B cell (primary cell): Measurements from ENCODE around the gene ANXA4. TPM values are rescaled to one million over a fixed set of nuclear protein-coding genes. Genes with fewer than 3 reads are reported as not detected.
A peak's percentile ranks its signal among the peaks of the same experiment; 100 is the strongest.

Experiments used
- ATAC-seq: fragments of 200-7000 bp; cut with Tn5 transposase; one replicate; pipeline ENCODE4 v1.10.0; 2021; ENCODE audit warnings: low read depth, mild to moderate bottlenecking, moderate number of reproducible peaks, moderate library complexity
- CTCF ChIA-PET: fragments of 350-600 bp; sonication (Branson Sonifier 250); formaldehyde crosslinking; loops from one replicate; lab custom pipeline; 2021; ENCODE audit warnings: antibody characterized with exemption, inconsistent platforms; lab: Charles Lee
- POLR2A ChIA-PET: fragments of 350-600 bp; sonication (Branson Sonifier 250); formaldehyde crosslinking; loops from one replicate; lab custom pipeline; 2021; ENCODE audit warnings: antibody characterized with exemption; lab: Charles Lee
- DNase-seq: peaks from one replicate; pipeline ENCODE4 v3.0.0; 2013
- H2AFZ ChIP-seq: 2 replicates; pipeline ENCODE4 v1.6.1; 2012; ENCODE audit warnings: mild to moderate bottlenecking, low read depth, low read length; ENCODE audit not compliant: insufficient read depth, poor library complexity, severe bottlenecking
- H3K27ac ChIP-seq, 2 donors: 1 replicate in 1 of 2; 2 replicates in 1 of 2; pipeline ENCODE4 v1.5.1; 2012 to 2013; ENCODE audit warnings: low read length in 2 of 2, mild to moderate bottlenecking in 2 of 2, moderate library complexity in 1 of 2
- H3K27me3 ChIP-seq, 4 experiments: fragments of 200-600 bp in 1 of 4; sonication (generic) in 1 of 4; replicated peaks in 1 of 4; 1 replicate in 2 of 4; 2 replicates in 2 of 4; pipeline versions ENCODE4 v1.6.1 to v1.7.0; 2013 to 2016; ENCODE audit warnings: low read length in 3 of 4, mild to moderate bottlenecking in 2 of 4, mixed read lengths in 1 of 4, moderate library complexity in 1 of 4; ENCODE audit not compliant: insufficient read depth in 4 of 4, control insufficient read depth in 3 of 4; ENCODE audit errors: control extremely low read depth in 1 of 4
- H3K36me3 ChIP-seq, 2 experiments: replicated peaks in 1 of 2; 1 replicate in 1 of 2; 2 replicates in 1 of 2; pipeline versions ENCODE4 v1.6.1 to v1.7.1; 2013; ENCODE audit warnings: low read length in 1 of 2; ENCODE audit not compliant: insufficient read depth in 2 of 2, control insufficient read depth in 1 of 2; ENCODE audit errors: control extremely low read depth in 1 of 2, extremely low read depth in 1 of 2
- H3K4me1 ChIP-seq, 2 donors: fragments of 200-600 bp in 1 of 2; sonication (generic) in 1 of 2; 1 replicate in 1 of 2; 2 replicates in 1 of 2; pipeline versions ENCODE4 v1.5.1 to v1.6.1; 2013 to 2017; ENCODE audit warnings: low read length in 2 of 2; ENCODE audit not compliant: control insufficient read depth in 2 of 2, insufficient read depth in 2 of 2
- H3K4me2 ChIP-seq: replicated peaks from 2 replicates; pipeline ENCODE3; 2012; ENCODE audit warnings: mild to moderate bottlenecking, low read depth, low read length; ENCODE audit not compliant: poor library complexity, severe bottlenecking
- H3K4me3 ChIP-seq, 5 experiments: fragments of 200-600 bp in 1 of 5; sonication (generic) in 1 of 5; 1 replicate in 3 of 5; 2 replicates in 2 of 5; pipeline versions ENCODE4 v1.5.1 to v1.7.0; 2011 to 2016; ENCODE audit warnings: low read length in 4 of 5, mild to moderate bottlenecking in 4 of 5, low read depth in 2 of 5, control low read depth in 1 of 5, moderate library complexity in 1 of 5; ENCODE audit not compliant: insufficient read depth in 1 of 5; ENCODE audit errors: control extremely low read depth in 1 of 5, extremely low read depth in 1 of 5
- H3K79me2 ChIP-seq: fragments of 200-600 bp; sonication (generic); one replicate; pipeline ENCODE4 v1.6.0; 2016; ENCODE audit warnings: low read length; ENCODE audit not compliant: control insufficient read depth, insufficient read depth
- H3K9ac ChIP-seq: fragments of 200-600 bp; sonication (generic); 2 replicates; pipeline ENCODE4 v1.6.1; 2017; ENCODE audit warnings: mild to moderate bottlenecking, low read length, moderate library complexity
- H3K9me3 ChIP-seq, 3 donors: one replicate each; pipeline versions ENCODE4 v1.6.1 to v1.7.1; 2013; ENCODE audit warnings: low read length in 2 of 3; ENCODE audit not compliant: control insufficient read depth in 2 of 3, insufficient read depth in 1 of 3; ENCODE audit errors: control extremely low read depth in 1 of 3
- H4K20me1 ChIP-seq: 2 replicates; pipeline ENCODE4 v1.6.0; 2012; ENCODE audit warnings: mild to moderate bottlenecking, low read length; ENCODE audit not compliant: insufficient read depth, control insufficient read depth, poor library complexity, severe bottlenecking
- H3K27ac Mint-ChIP-seq: one replicate; pipeline ENCODE4 v1.8.0; 2021; ENCODE audit warnings: mixed read lengths
- H3K27me3 Mint-ChIP-seq: one replicate; pipeline ENCODE4 v1.8.0; 2021; ENCODE audit warnings: mixed read lengths
- H3K4me1 Mint-ChIP-seq: one replicate; pipeline ENCODE4 v1.8.0; 2021; ENCODE audit warnings: mixed read lengths
- H3K4me3 Mint-ChIP-seq: one replicate; pipeline ENCODE4 v1.8.0; 2021; ENCODE audit warnings: mixed read lengths
- H3K9me3 Mint-ChIP-seq: one replicate; pipeline ENCODE4 v1.8.0; 2022; ENCODE audit warnings: mixed read lengths; ENCODE audit not compliant: insufficient read depth
- EZH2 ChIP-seq: IDR thresholded peaks from 2 replicates; pipeline ENCODE4 v1.6.1; 2012; ENCODE audit warnings: borderline replicate concordance, low read depth, mild to moderate bottlenecking, moderate library complexity, low read length; ENCODE audit not compliant: insufficient read depth, poor library complexity, severe bottlenecking
- WGBS: methylation state at CpG from one replicate; pipeline ENCODE4 v1.1.5; 2013; ENCODE audit warnings: missing lambda C conversion rate; ENCODE audit not compliant: insufficient coverage; 5-methylcytosine and 5-hydroxymethylcytosine counted together
- intact Hi-C: fragments of 100-400 bp; cut with micrococcal nuclease; formaldehyde crosslinking; loops from one replicate; pipeline ENCODE4 v1.10.0; 2022
- polyA plus RNA-seq: library from polyadenylated mRNA; depleted of rRNA; stranded (reverse); fragments of >200 nt; gene quantifications from 2 replicates; pipeline ENCODE4 v1.2.3, GENCODE V29; 2012
- total RNA-seq, 2 donors: library from RNA; stranded (reverse); fragments of 120-200 nt in 1 of 2; gene quantifications; 1 replicate in 1 of 2; 2 replicates in 1 of 2; pipeline versions ENCODE4 v1.2.3 to v1.2.4, GENCODE V29; 2013 to 2022
- TF ChIP-seq, protein P1 (sequence below): fragments of 200-600 bp; IDR thresholded peaks from one replicate; pipeline ENCODE4 v1.8.0; 2022; ENCODE audit warnings: antibody characterized with exemption, mild to moderate bottlenecking

ANXA4 gene
- total and polyA plus RNA-seq, 2 donors (not counting 1 experiment from before 2014, with no cell fraction given), result 28.4 to 61.7 TPM

DNA sequence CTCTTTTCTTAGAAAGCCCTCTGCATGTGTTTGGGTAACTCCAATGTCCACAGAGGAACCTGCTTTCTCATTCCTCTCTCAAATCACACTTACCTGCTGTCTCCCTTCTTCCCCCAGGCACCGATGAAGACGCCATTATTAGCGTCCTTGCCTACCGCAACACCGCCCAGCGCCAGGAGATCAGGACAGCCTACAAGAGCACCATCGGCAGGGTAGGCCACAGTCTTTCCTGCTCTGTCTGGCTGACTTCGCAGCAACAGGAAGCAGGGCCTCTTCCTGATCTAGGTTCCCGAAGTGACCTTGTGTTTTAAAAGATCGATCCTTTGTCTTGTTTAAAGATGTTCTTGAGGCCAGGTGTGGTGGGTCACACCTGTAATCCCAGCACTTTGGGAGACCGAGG, 62.5 kb downstream of the ANXA4 start:
- Histone ChIP-seq H3K27ac (no peak overlapping the region), H2AFZ (peak overlapping the region; percentile 45), H3K9me3 (no peaks in the 10 kb centered on the region), H3K4me1 (peaks cover 44 to 53% of the 10 kb centered on the region in 2 donors), H3K79me2 (peaks cover 11% of the 10 kb centered on the region), H3K4me2 (peak overlapping the region; percentile 68), H3K36me3 (peaks cover 1 to 15% of the 10 kb centered on the region in 2 experiments), H3K27me3 (no peaks in the 10 kb centered on the region), H3K4me3 (no peak overlapping the region), H3K9ac (peak overlapping the region; percentile 35), H4K20me1 (no peaks in the 10 kb centered on the region)
- no peak for ATAC-seq
- Mint-ChIP-seq H3K4me3 (peak overlapping the region; percentile 30), H3K27me3 (no peaks in the 10 kb centered on the region), H3K9me3 (no peaks in the 10 kb centered on the region), H3K4me1 (peaks cover 44% of the 10 kb centered on the region), H3K27ac (peak overlapping the region; percentile 17)
- intact Hi-C loops, result loop anchor here (5.0 kb wide), 1 partner anchor 62 kb away; the partner anchor contains the start of gene ANXA4
- ChIA-PET POLR2A (no interaction called here), CTCF (interaction anchor here (1.7 to 8.9 kb wide), 3 partner anchors 12 to 90 kb away, joined by 4 to 76 read pairs (median 31); no protein-coding TSS in a partner anchor)
- DNase-seq, result no peak
- no peak for TF ChIP-seq EZH2
- TF ChIP-seq, protein P1, sequence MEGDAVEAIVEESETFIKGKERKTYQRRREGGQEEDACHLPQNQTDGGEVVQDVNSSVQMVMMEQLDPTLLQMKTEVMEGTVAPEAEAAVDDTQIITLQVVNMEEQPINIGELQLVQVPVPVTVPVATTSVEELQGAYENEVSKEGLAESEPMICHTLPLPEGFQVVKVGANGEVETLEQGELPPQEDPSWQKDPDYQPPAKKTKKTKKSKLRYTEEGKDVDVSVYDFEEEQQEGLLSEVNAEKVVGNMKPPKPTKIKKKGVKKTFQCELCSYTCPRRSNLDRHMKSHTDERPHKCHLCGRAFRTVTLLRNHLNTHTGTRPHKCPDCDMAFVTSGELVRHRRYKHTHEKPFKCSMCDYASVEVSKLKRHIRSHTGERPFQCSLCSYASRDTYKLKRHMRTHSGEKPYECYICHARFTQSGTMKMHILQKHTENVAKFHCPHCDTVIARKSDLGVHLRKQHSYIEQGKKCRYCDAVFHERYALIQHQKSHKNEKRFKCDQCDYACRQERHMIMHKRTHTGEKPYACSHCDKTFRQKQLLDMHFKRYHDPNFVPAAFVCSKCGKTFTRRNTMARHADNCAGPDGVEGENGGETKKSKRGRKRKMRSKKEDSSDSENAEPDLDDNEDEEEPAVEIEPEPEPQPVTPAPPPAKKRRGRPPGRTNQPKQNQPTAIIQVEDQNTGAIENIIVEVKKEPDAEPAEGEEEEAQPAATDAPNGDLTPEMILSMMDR, result no peak
- 44% methylated on average over 10 of the region's 11 CpGs for WGBS

- Histone ChIP-seq H3K9me3 (no peaks in the 10 kb centered on the region), H3K79me2 (peaks cover 4% of the 10 kb centered on the region), H3K36me3 (peaks cover 1 to 20% of the 10 kb centered on the region in 2 experiments), H3K9ac (no peak overlapping the region), H4K20me1 (no peaks in the 10 kb centered on the region), H2AFZ (no peak overlapping the region), H3K27me3 (no peaks in the 10 kb centered on the region), H3K4me3 (no peak overlapping the region), H3K27ac (no peak overlapping the region), H3K4me2 (no peak overlapping the region), H3K4me1 (peaks cover 37 to 38% of the 10 kb centered on the region in 2 donors)
- ChIA-PET CTCF (interaction anchor here (0.6 to 8.9 kb wide), 3 partner anchors 10 to 81 kb away, joined by 3 to 76 read pairs (median 31); no protein-coding TSS in a partner anchor), POLR2A (no interaction called here)
- DNase-seq (no peak), ATAC-seq (no peak)
- H3K27ac Mint-ChIP-seq, result no peak overlapping the region
- H3K9me3 Mint-ChIP-seq, result no peaks in the 10 kb centered on the region
- TF ChIP-seq, protein P1, result no peak
- no peak for TF ChIP-seq EZH2
- intact Hi-C loops, result no loop called here
- no peak overlapping the region for H3K4me3 Mint-ChIP-seq
- H3K4me1 Mint-ChIP-seq, result peaks cover 32% of the 10 kb centered on the region
- no CpG with 5 or more reads among the region's 1 CpG for WGBS
- no peaks in the 10 kb centered on the region for H3K27me3 Mint-ChIP-seq
Observed at GRCh38 chr2:69805887-69806286, 64.0 kb downstream of the ANXA4 start.
